SH-SY5Y (cell line): Measurements from ENCODE around the gene BIRC6.

Source experiments
- GATA2 ChIP-seq: IDR thresholded peaks from 2 replicates; pipeline ENCODE4 v1.6.1; 2011; ENCODE audit warnings: mild to moderate bottlenecking, low read depth, low read length
- GATA3 ChIP-seq: IDR thresholded peaks from 2 replicates; pipeline ENCODE4 v1.6.1; 2011; ENCODE audit warnings: low read depth, mild to moderate bottlenecking, low read length, moderate library complexity

DNA sequence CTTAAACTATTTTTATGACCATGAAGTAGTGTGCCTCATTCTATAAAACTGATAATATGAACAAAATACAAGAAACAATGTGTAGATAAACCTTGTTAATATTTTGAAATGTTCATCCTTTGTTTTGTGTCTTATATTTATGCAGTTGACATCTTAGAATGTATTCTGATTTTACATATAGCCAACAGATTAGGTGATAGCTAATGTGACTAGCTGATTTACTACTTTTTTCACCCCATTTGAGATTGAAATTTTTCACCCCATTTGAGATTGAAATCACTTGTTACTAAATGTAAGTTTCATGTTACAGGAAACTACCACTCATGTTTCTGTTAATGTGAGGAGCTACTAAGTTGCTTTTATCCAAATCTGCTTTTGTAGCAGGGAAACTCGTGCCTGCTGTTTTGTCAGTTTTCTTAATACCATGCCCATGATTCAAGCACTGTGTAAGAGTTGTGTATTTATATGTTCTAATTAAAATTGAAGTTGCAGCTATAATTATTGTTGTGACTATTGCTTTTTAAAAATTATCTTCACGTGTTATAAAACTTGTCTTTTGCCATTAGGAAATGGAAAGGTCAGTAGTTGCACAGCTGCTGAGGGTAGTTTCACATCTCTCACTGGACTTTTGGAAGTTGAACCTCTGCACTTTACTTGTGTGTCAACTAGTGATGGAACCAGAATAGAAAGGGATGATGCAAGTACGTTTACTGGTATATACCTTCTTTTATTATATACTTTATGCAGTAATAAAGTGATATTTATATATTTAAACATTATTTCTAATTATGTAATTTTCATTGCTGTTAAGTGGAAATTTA lies 96.6 kb downstream of the BIRC6 start:
- no peak for TF ChIP-seq GATA2
- TF ChIP-seq GATA3, result no peak
